Middle frontal gyrus (tissue), 1 donor: ENCODE data around the gene C7orf25.

Source experiments
- DNase-seq: peaks from one replicate; pipeline ENCODE4 v3.0.0-alpha.2; 2015; ENCODE audit warnings: low spot score; ENCODE audit errors: extremely low spot score

The C7orf25 gene

GRCh38 chr7:42911454-42912447, at the start of gene C7orf25:
C7orf25 (minus strand) TSS chr7:42912070; CDS start chr7:42910900, 1,170 bp downstream.
- DNase-seq, result peak; percentile 97

- no peak for DNase-seq
Measured at GRCh38 chr7:42961170-42961569, 49.3 kb upstream of the C7orf25 start.

GRCh38 chr7:42960762-42961161, 48.9 kb upstream of the C7orf25 start:
- DNase-seq, result no peak

- no peak for DNase-seq
Measured at GRCh38 chr7:42959549-42959948, 47.7 kb upstream of the C7orf25 start.

- no peak for DNase-seq
Measured at GRCh38 chr7:42956062-42956461, 44.2 kb upstream of the C7orf25 start.

- DNase-seq, result no peak
Measured at GRCh38 chr7:42953994-42954393, 42.1 kb upstream of the C7orf25 start.

- no peak for DNase-seq
Measured at GRCh38 chr7:42952328-42952727, 40.5 kb upstream of the C7orf25 start.

- no peak for DNase-seq
Measured at GRCh38 chr7:42950417-42950816, 38.5 kb upstream of the C7orf25 start.

- no peak for DNase-seq
Measured at GRCh38 chr7:42947521-42947920, 35.7 kb upstream of the C7orf25 start.

- DNase-seq, result no peak
Measured at GRCh38 chr7:42946627-42946950, 34.7 kb upstream of the C7orf25 start.

- DNase-seq, result no peak
Measured at GRCh38 chr7:42945821-42946626, 34.2 kb upstream of the C7orf25 start.

- peak; percentile 82 for DNase-seq
Measured at GRCh38 chr7:42940985-42941847, 29.3 kb upstream of the C7orf25 start.

GRCh38 chr7:42939457-42940240, 27.8 kb upstream of the C7orf25 start:
- DNase-seq, result no peak

GRCh38 chr7:42935861-42936260, 24.0 kb upstream of the C7orf25 start:
- DNase-seq, result no peak

GRCh38 chr7:42934291-42934690, 22.4 kb upstream of the C7orf25 start:
- no peak for DNase-seq

- DNase-seq, result no peak
Measured at GRCh38 chr7:42932811-42933591, 21.1 kb upstream of the C7orf25 start.

- DNase-seq, result peak; percentile 97
Measured at GRCh38 chr7:42931834-42932651, 20.2 kb upstream of the C7orf25 start, which contains the start of the genes MRPL32 and PSMA2. MRPL32 (plus strand) TSS chr7:42932376; CDS start chr7:42932387, 11 bp downstream. PSMA2 (minus strand) TSS chr7:42932174; CDS start chr7:42932158, 16 bp downstream.

GRCh38 chr7:42931447-42931833, 19.6 kb upstream of the C7orf25 start:
- DNase-seq, result no peak

- no peak for DNase-seq
Measured at GRCh38 chr7:42930889-42931288, 19.0 kb upstream of the C7orf25 start.
